Sigmoid colon (tissue), 7 donors: ENCODE data around the gene DEFB129. TPM values are rescaled to one million over a fixed set of nuclear protein-coding genes. Genes with fewer than 3 reads are reported as not detected.
A peak's percentile ranks its signal among the peaks of the same experiment; 100 is the strongest.

Source experiments
- DNase-seq: peaks from one replicate; pipeline ENCODE4 v3.0.0-alpha.2; 2019
- H3K27ac ChIP-seq, 4 donors: fragments of 200-600 bp; sonication (generic); one replicate each; pipeline ENCODE4 v1.5.1; 2016 to 2019; ENCODE audit warnings: mild to moderate bottlenecking in 1 of 4
- H3K27me3 ChIP-seq, 3 donors: fragments of 200-600 bp; sonication (generic); one replicate each; pipeline ENCODE4 v1.5.1; 2019; ENCODE audit warnings: mild to moderate bottlenecking in 1 of 3
- H3K36me3 ChIP-seq, 4 donors: fragments of 200-600 bp; sonication (generic); one replicate each; pipeline ENCODE4 v1.5.1; 2016 to 2019
- H3K4me1 ChIP-seq, 4 donors: fragments of 200-600 bp; sonication (generic); one replicate each; pipeline ENCODE4 v1.5.1; 2017 to 2019
- H3K4me3 ChIP-seq, 4 donors: fragments of 200-600 bp; sonication (generic); one replicate each; pipeline ENCODE4 v1.5.1; 2017 to 2019; ENCODE audit warnings: mild to moderate bottlenecking in 2 of 4, moderate library complexity in 1 of 4
- H3K9me3 ChIP-seq, 4 donors: fragments of 200-600 bp in 3 of 4; sonication (generic) in 3 of 4; one replicate each; pipeline versions ENCODE4 v1.5.1 to v1.6.1; 2013 to 2019
- CTCF ChIP-seq, 4 experiments: fragments of 450-650 bp in 3 of 4; fragments of 200-600 bp in 1 of 4; IDR thresholded peaks; one replicate each; pipeline ENCODE4 v1.5.1; 2016 to 2019; ENCODE audit warnings: antibody characterized with exemption in 4 of 4, mild to moderate bottlenecking in 3 of 4, moderate library complexity in 2 of 4
- EP300 ChIP-seq, 4 donors: sonication (generic); formaldehyde crosslinking; IDR thresholded peaks; one replicate each; pipeline ENCODE4 v1.6.1; 2017; ENCODE audit warnings: antibody characterized with exemption in 4 of 4
- POLR2A ChIP-seq, 2 donors: fragments of 450-650 bp; IDR thresholded peaks; one replicate each; pipeline ENCODE4 v1.6.1; 2016; ENCODE audit warnings: antibody characterized with exemption in 2 of 2, mild to moderate bottlenecking in 2 of 2, moderate library complexity in 2 of 2
- POLR2AphosphoS5 ChIP-seq, 4 donors: sonication (generic); formaldehyde crosslinking; IDR thresholded peaks; one replicate each; pipeline ENCODE4 v1.6.1; 2017; ENCODE audit warnings: antibody characterized with exemption in 4 of 4
- WGBS, 2 donors: extraction: QIAGEN DNeasy Blood & Tissue Kit; methylation state at CpG; one replicate each; pipeline ENCODE4 v1.1.7; 2013; 5-methylcytosine and 5-hydroxymethylcytosine counted together
- intact Hi-C: fragments of 100-400 bp; cut with DNase I; formaldehyde crosslinking; loops from one replicate; pipeline ENCODE4 v1.15.1; 2023
- polyA plus RNA-seq, 3 donors: library from polyadenylated mRNA; stranded (reverse); fragments of 200-250 nt; gene quantifications; one replicate each; pipeline ENCODE4 v1.2.3, GENCODE V29; 2013
- total RNA-seq, 4 donors: library from RNA; depleted of rRNA; stranded (reverse); fragments of >200 nt; gene quantifications; one replicate each; pipeline ENCODE4 v1.1.0, GENCODE V29; 2016
- donor health status: healthy with polysubstance abuse.
- donor health status: Bipolar disorder and iron deficiency.
- donor health status: healthy.

Gene DEFB129
- total and polyA plus RNA-seq, 7 donors = not detected

- Histone ChIP-seq H3K27ac (no peak overlapping the region), H3K4me3 (no peak overlapping the region), H3K4me1 (no peaks in the 10 kb centered on the region), H3K36me3 (peaks cover 0 to 45% (median 4%) of the 10 kb centered on the region in 4 donors), H3K9me3 (no peaks in the 10 kb centered on the region), H3K27me3 (no peaks in the 10 kb centered on the region)
- no peak for DNase-seq
- WGBS, 2 donors = 96% methylated on average over 12 of the region's 12 CpGs
- TF ChIP-seq EP300 (IDR thresholded peaks at IDR 0.05) = no peak
- TF ChIP-seq POLR2A (IDR thresholded peaks at IDR 0.05) = no peak
- TF ChIP-seq CTCF (IDR thresholded peaks at IDR 0.05) = no peak
- no peak for TF ChIP-seq POLR2AphosphoS5 (IDR thresholded peaks at IDR 0.05)
- intact Hi-C loops = no loop called here
Measured at GRCh38 chr20:276620-277495, 49.8 kb downstream of the DEFB129 start.

GRCh38 chr20:277496-277781 lies 50.4 kb downstream of the DEFB129 start:
- intact Hi-C loops = no loop called here

GRCh38 chr20:278181-278580 lies 51.1 kb downstream of the DEFB129 start:
- H3K9me3 ChIP-seq = no peaks in the 10 kb centered on the region
- TF ChIP-seq POLR2AphosphoS5 (IDR thresholded peaks at IDR 0.05) = no peak
- TF ChIP-seq CTCF (IDR thresholded peaks at IDR 0.05) = no peak
- no peak for DNase-seq
- H3K4me1 ChIP-seq = no peaks in the 10 kb centered on the region
- WGBS, 2 donors = 94 to 95% methylated on average over 5 of the region's 5 CpGs
- H3K4me3 ChIP-seq = no peak overlapping the region
- intact Hi-C loops = no loop called here
- H3K36me3 ChIP-seq = peaks cover 0 to 45% (median 4%) of the 10 kb centered on the region in 4 donors
- no peak overlapping the region for H3K27ac ChIP-seq
- H3K27me3 ChIP-seq = no peaks in the 10 kb centered on the region

More at GRCh38 chr20:277496-277781, 50.4 kb downstream of the DEFB129 start:
- no peak overlapping the region for H3K4me3 ChIP-seq
- H3K4me1 ChIP-seq = no peaks in the 10 kb centered on the region
- no peak for DNase-seq
- TF ChIP-seq EP300 (IDR thresholded peaks at IDR 0.05) (no peak), POLR2A (IDR thresholded peaks at IDR 0.05) (no peak), POLR2AphosphoS5 (IDR thresholded peaks at IDR 0.05) (no peak), CTCF (IDR thresholded peaks at IDR 0.05) (no peak)
- no peaks in the 10 kb centered on the region for H3K9me3 ChIP-seq
- H3K27ac ChIP-seq = no peak overlapping the region
- 27 to 31% methylated on average over 3 of the region's 3 CpGs for WGBS, 2 donors
- H3K36me3 ChIP-seq = peaks cover 0 to 45% (median 4%) of the 10 kb centered on the region in 4 donors
- no peaks in the 10 kb centered on the region for H3K27me3 ChIP-seq

- Histone ChIP-seq H3K36me3 (peaks cover 0 to 45% (median 4%) of the 10 kb centered on the region in 4 donors), H3K4me3 (peak overlapping the region in 1 of 4 donors; percentile 6), H3K9me3 (no peaks in the 10 kb centered on the region), H3K4me1 (no peaks in the 10 kb centered on the region), H3K27ac (no peak overlapping the region), H3K27me3 (no peaks in the 10 kb centered on the region)
- 86 to 89% methylated on average over 81 to 85 of the region's 88 CpGs for WGBS, 2 donors
- intact Hi-C loops = no loop called here
- DNase-seq = no peak
- no peak for TF ChIP-seq POLR2A (IDR thresholded peaks at IDR 0.05)
- no peak for TF ChIP-seq CTCF (IDR thresholded peaks at IDR 0.05)
- TF ChIP-seq EP300 (IDR thresholded peaks at IDR 0.05) = no peak
- TF ChIP-seq POLR2AphosphoS5 (IDR thresholded peaks at IDR 0.05) = no peak
Measured at GRCh38 chr20:278607-279571, 51.8 kb downstream of the DEFB129 start.

Other genes starting within 250 kb of the DEFB129 start
- not detected for gene DEFB125, start 139.6 kb upstream of the DEFB129 start, total RNA-seq
- gene DEFB125, start 139.6 kb upstream of the DEFB129 start, polyA plus RNA-seq = not detected
- not detected for gene DEFB126, start 84.7 kb upstream of the DEFB129 start, total RNA-seq
- not detected for gene DEFB126, start 84.7 kb upstream of the DEFB129 start, polyA plus RNA-seq
- gene DEFB127, start 69.8 kb upstream of the DEFB129 start, total RNA-seq = not detected
- gene DEFB127, start 69.8 kb upstream of the DEFB129 start, polyA plus RNA-seq = not detected
- gene DEFB128, start 37.5 kb upstream of the DEFB129 start, total RNA-seq = not detected
- gene DEFB128, start 37.5 kb upstream of the DEFB129 start, polyA plus RNA-seq = not detected
- gene DEFB132, start 30.5 kb downstream of the DEFB129 start, total RNA-seq = not detected
- under 1 TPM in 1 of 3 donors, not detected in 2; 0.06 TPM for gene DEFB132, start 30.5 kb downstream of the DEFB129 start, polyA plus RNA-seq
- gene C20orf96, start 63.5 kb downstream of the DEFB129 start, total RNA-seq = 1 to 10 TPM; 2.1 to 6.9 (median 3.1) TPM
- 1 to 10 TPM; 5.3 to 8.5 (median 5.4) TPM for gene C20orf96, start 63.5 kb downstream of the DEFB129 start, polyA plus RNA-seq
- gene ZCCHC3, start 70.3 kb downstream of the DEFB129 start, total RNA-seq = 10 to 100 TPM in 3 of 4 donors, 1 to 10 TPM in 1; 9.7 to 22.1 (median 15.6) TPM
- 10 to 100 TPM in 1 of 3 donors, 1 to 10 TPM in 2; 6.0 to 11.7 (median 6.2) TPM for gene ZCCHC3, start 70.3 kb downstream of the DEFB129 start, polyA plus RNA-seq
- gene SOX12, start 98.3 kb downstream of the DEFB129 start, total RNA-seq = 1 to 10 TPM; 3.6 to 9.7 (median 4.9) TPM
- gene SOX12, start 98.3 kb downstream of the DEFB129 start, polyA plus RNA-seq = 1 to 10 TPM; 1.2 to 3.9 (median 1.2) TPM
- 10 to 100 TPM; 23.2 to 34.3 (median 27.6) TPM for gene NRSN2, start 119.9 kb downstream of the DEFB129 start, total RNA-seq
- gene NRSN2, start 119.9 kb downstream of the DEFB129 start, polyA plus RNA-seq = 10 to 100 TPM in 1 of 3 donors, 1 to 10 TPM in 2; 2.3 to 16.3 (median 7.8) TPM
- gene TRIB3, start 153.5 kb downstream of the DEFB129 start, total RNA-seq = 1 to 10 TPM; 1.4 to 2.9 (median 1.6) TPM
- 10 to 100 TPM in 2 of 3 donors, 1 to 10 TPM in 1; 9.6 to 29.2 (median 17.8) TPM for gene TRIB3, start 153.5 kb downstream of the DEFB129 start, polyA plus RNA-seq
- gene RBCK1, start 181.0 kb downstream of the DEFB129 start, total RNA-seq = 10 to 100 TPM; 60.7 to 77.5 (median 65.1) TPM
- gene RBCK1, start 181.0 kb downstream of the DEFB129 start, polyA plus RNA-seq = 100 to 1,000 TPM in 1 of 3 donors, 10 to 100 TPM in 2; 87.7 to 197 (median 99.0) TPM
- gene TBC1D20, start 235.3 kb downstream of the DEFB129 start, total RNA-seq = 10 to 100 TPM; 32.6 to 42.9 (median 35.3) TPM
- gene TBC1D20, start 235.3 kb downstream of the DEFB129 start, polyA plus RNA-seq = 10 to 100 TPM; 16.8 to 22.2 (median 20.6) TPM